ENCODE measurements around the gene MYL10.

Gene MYL10

GRCh38 chr7:101578552-101578951 is 50.5 kb downstream of the MYL10 start:
- FAIRE-seq: no peak
- no peak for DNase-seq (ENCODE audit: insufficient read length, low spot score)

- no peak for DNase-seq (ENCODE audit: insufficient read length, low spot score)
- FAIRE-seq: no peak
Observed at GRCh38 chr7:101576998-101577397, 52.1 kb downstream of the MYL10 start.

- no peak for DNase-seq (ENCODE audit: insufficient read length, low spot score)
- FAIRE-seq: peak; percentile 82
Observed at GRCh38 chr7:101575721-101576120, 53.4 kb downstream of the MYL10 start.

DNA sequence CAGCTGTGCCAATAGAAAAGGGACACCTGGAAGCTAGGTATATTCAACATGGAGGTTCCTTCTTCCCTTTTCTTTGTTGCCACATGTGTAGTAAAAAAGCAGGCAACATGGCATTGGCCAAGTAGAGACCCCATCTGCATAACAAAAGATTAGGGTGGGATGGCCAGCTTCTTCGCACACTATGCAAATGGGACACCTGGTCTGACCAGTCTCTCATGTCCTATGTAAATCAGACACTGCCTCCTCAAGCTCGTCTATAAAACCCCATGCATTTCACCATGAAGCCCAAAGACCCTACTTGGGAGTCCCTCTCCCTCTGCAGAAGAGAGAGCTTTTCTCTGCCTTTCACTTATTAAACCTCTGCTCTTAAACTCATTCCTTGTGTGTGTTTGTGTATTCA is 53.9 kb downstream of the MYL10 start:
- FAIRE-seq: no peak
- no peak for DNase-seq (ENCODE audit: insufficient read length, low spot score)

GRCh38 chr7:101572156-101572555 is 56.9 kb downstream of the MYL10 start:
- DNase-seq (ENCODE audit: insufficient read length, low spot score) (no peak), FAIRE-seq (no peak)

GRCh38 chr7:101567230-101567629 is 61.9 kb downstream of the MYL10 start:
- DNase-seq (ENCODE audit: insufficient read length, low spot score): no peak
- FAIRE-seq: no peak

DNA sequence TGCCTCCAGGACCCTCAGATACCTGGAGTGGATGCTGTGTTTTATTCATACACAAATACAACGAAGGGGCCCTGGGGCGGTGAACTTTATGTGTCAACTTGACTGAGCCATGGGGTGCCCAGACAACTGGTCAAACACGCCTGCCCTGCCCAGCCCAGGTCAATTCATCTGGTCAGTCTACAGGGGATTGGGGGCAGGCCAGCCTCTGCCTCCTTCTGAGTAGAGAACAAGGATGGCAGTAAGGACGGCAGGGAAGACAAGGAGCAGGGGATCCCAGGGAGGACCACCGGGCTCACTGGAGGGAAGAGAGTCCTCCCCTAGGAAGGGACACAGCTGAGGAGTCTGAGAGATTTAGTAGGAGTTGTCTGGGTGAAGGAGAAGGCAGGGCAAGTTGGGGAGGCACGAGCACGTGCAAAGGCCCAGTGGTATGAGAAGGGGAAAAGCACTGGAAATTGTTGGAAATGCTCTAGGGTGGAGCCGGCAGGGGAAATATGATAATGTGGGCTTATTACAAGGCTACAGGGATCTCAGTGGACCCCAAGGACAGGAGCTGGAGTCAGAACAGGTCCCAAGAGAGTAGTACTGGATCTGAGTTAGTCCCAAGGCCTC is 63.4 kb downstream of the MYL10 start:
- FAIRE-seq: no peak

DNA sequence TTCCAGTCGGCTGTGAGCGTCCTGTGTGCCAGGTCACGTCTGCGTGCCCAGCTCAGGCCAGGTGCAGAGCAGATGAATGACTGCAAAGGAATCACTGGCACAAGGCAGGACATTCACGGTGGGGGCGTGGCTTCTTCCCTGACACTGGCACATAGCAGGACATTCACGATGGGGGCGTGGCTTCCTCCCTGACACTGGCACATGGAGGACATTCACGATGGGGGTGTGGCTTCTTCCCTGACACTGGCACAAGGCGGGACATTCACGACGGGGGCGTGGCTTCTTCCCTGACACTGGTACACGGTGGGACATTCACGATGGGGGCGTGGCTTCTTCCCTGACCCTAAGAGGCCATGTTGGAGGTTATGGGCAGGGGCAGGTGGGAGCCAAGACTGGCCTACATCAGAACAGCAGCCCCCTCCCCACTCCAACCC is 64.3 kb downstream of the MYL10 start:
- DNase-seq (ENCODE audit: insufficient read length, low spot score) (no peak), FAIRE-seq (no peak)

More for the DNA sequence above, 63.4 kb downstream of the MYL10 start:
- no peak for DNase-seq (ENCODE audit: insufficient read length, low spot score)

DNA sequence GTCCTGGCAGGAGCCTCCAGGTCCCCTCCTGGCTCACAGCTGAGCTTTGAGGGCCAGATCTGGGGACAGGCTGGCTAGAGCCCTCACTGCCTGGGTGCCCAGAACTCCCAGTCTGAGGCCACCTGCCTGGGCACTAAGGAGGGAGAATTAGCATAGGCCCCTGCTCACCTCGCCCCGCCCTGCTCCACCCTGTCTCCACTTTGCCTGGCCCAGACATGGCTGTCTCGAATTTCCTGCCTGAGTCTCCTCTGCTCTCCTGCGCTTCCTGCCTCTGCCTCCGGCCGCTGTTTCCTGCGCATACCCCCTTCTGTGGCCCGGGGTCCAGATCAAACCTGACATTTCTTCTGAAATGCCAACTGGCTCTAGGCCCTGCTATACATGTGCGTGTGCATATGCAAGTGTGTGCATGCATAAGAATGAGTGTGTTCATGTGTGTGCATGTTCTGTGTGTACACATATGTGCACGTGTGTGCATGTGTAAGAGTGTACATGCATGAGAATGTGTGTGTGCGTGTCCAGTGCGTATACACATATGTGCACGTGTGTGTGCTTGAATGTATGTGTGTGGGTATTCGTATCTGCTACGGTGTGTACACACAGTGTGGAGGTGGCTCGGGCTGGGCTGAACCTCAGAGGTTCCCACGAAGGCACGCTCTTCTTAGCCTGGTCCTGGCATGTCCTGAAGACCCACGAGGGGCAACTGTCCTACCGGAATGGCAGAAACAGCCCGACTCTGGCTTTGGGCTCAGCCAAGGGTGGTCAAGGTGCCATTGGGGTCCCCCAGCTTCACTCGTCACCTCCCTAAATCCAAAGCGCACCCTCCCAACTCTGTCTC is 64.9 kb downstream of the MYL10 start:
- FAIRE-seq (no peak), DNase-seq (ENCODE audit: insufficient read length, low spot score) (no peak)

Measured in GM19239 (cell line).